SK-N-SH treated with all-trans-retinoic acid at 6 μM for 48 hours (cell line): ENCODE measurements around the gene MYLK4.

Experiments used
- ATAC-seq: fragments of 200-7000 bp; cut with Tn5 transposase; 3 replicates; pipeline ENCODE4 v1.9.1; 2020; ENCODE audit warnings: mild to moderate bottlenecking, moderate library complexity
- ARNTL ChIP-seq: fragments of 450-650 bp; formaldehyde crosslinking; IDR thresholded peaks from 2 replicates; pipeline ENCODE4 v1.5.0; 2020; ENCODE audit warnings: low read depth, mild to moderate bottlenecking, moderate library complexity, borderline replicate concordance
- BACH2 ChIP-seq: fragments of 250-450 bp; sonication (Bioruptor Pico); IDR thresholded peaks from 2 replicates; pipeline ENCODE4 v1.9.0; 2021; ENCODE audit warnings: mild to moderate bottlenecking, borderline replicate concordance
- CSDC2 ChIP-seq: fragments of 250-450 bp; sonication (Bioruptor Pico); IDR thresholded peaks from 2 replicates; pipeline ENCODE4 v1.5.0; 2020; ENCODE audit warnings: mild to moderate bottlenecking, moderate library complexity
- ESRRG ChIP-seq: fragments of 250-450 bp; sonication (Bioruptor Pico); IDR thresholded peaks from 2 replicates; pipeline ENCODE4 v1.6.1; 2021; ENCODE audit warnings: mild to moderate bottlenecking
- GLIS3 ChIP-seq: fragments of 250-450 bp; sonication (Bioruptor Pico); IDR thresholded peaks from 2 replicates; pipeline ENCODE4 v1.5.0; 2020; ENCODE audit warnings: mild to moderate bottlenecking, moderate library complexity
- ISL1 ChIP-seq: fragments of 250-450 bp; sonication (Bioruptor Pico); IDR thresholded peaks from 2 replicates; pipeline ENCODE4 v2.1.2; 2022; ENCODE audit warnings: mild to moderate bottlenecking, moderate library complexity
- OSR1 ChIP-seq: fragments of 250-450 bp; sonication (Bioruptor Pico); IDR thresholded peaks from 2 replicates; pipeline ENCODE4 v1.8.0; 2022; ENCODE audit warnings: moderate library complexity, mild to moderate bottlenecking, inconsistent platforms
- RARB ChIP-seq: fragments of 250-450 bp; sonication (Bioruptor Pico); IDR thresholded peaks from 2 replicates; pipeline ENCODE4 v1.8.0; 2021; ENCODE audit warnings: mild to moderate bottlenecking, moderate library complexity
- TCF4 ChIP-seq: fragments of 250-450 bp; sonication (Bioruptor Pico); IDR thresholded peaks from 2 replicates; pipeline ENCODE4 v1.8.0; 2021; ENCODE audit warnings: mild to moderate bottlenecking, moderate library complexity, borderline replicate concordance
- TOX ChIP-seq: fragments of 250-450 bp; sonication (Bioruptor Pico); IDR thresholded peaks from 2 replicates; pipeline ENCODE4 v1.8.0; 2021; ENCODE audit warnings: mild to moderate bottlenecking, moderate library complexity, borderline replicate concordance
- TSHZ2 ChIP-seq: fragments of 250-450 bp; sonication (Bioruptor Pico); IDR thresholded peaks from 2 replicates; pipeline ENCODE4 v1.5.0; 2020; ENCODE audit warnings: mild to moderate bottlenecking, moderate library complexity
- ZC3H10 ChIP-seq: fragments of 250-450 bp; sonication (Bioruptor Pico); IDR thresholded peaks from 2 replicates; pipeline ENCODE4 v1.5.1; 2021; ENCODE audit warnings: mild to moderate bottlenecking, moderate library complexity
- ZFP3 ChIP-seq: fragments of 250-450 bp; sonication (Bioruptor Pico); IDR thresholded peaks from 2 replicates; pipeline ENCODE4 v1.5.0; 2020; ENCODE audit warnings: mild to moderate bottlenecking, moderate library complexity
- ZFP30 ChIP-seq: fragments of 450-650 bp; formaldehyde crosslinking; IDR thresholded peaks from 2 replicates; pipeline ENCODE4 v1.5.0; 2022; ENCODE audit warnings: mild to moderate bottlenecking, moderate library complexity
- ZNF565 ChIP-seq: fragments of 450-650 bp; formaldehyde crosslinking; conservative IDR thresholded peaks from 2 replicates; pipeline ENCODE4 v1.5.0; 2020; ENCODE audit warnings: low read depth, mild to moderate bottlenecking, moderate library complexity
- ZNF70 ChIP-seq: fragments of 450-650 bp; formaldehyde crosslinking; IDR thresholded peaks from 2 replicates; pipeline ENCODE4 v1.5.0; 2020; ENCODE audit warnings: mild to moderate bottlenecking, moderate library complexity
- TF ChIP-seq, protein P1 (sequence below): fragments of 250-450 bp; sonication (Bioruptor Pico); IDR thresholded peaks from 2 replicates; pipeline ENCODE4 v1.5.1; 2020; ENCODE audit warnings: low read depth, mild to moderate bottlenecking, moderate library complexity

Gene MYLK4

DNA sequence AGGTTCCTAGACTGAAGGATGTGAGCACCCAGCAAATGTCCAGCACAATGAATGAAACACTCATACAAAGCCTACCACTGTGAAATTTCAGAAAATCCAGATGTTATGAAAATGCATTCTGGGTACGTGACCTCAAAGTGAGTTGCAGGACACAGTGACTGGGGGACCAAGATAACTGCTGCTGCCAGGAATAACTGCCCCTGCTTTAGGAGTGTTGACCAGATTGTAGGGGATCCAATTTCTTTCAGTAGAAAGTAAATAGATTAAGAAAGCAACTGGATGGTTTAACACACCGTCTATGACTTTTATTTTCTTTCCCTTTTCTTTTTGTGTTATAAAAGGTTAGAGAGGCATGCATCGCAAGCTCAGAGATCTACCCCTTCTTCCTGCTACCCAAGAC is 29.5 kb downstream of the MYLK4 start:
- no peak for TF ChIP-seq ISL1 (CRISPR knock-in tag)
- TF ChIP-seq GLIS3: no peak
- no peak for TF ChIP-seq ESRRG (CRISPR knock-in tag)
- no peak for TF ChIP-seq TSHZ2 (CRISPR knock-in tag)
- no peak for TF ChIP-seq ZNF565 (CRISPR knock-in tag)
- TF ChIP-seq, protein P1, sequence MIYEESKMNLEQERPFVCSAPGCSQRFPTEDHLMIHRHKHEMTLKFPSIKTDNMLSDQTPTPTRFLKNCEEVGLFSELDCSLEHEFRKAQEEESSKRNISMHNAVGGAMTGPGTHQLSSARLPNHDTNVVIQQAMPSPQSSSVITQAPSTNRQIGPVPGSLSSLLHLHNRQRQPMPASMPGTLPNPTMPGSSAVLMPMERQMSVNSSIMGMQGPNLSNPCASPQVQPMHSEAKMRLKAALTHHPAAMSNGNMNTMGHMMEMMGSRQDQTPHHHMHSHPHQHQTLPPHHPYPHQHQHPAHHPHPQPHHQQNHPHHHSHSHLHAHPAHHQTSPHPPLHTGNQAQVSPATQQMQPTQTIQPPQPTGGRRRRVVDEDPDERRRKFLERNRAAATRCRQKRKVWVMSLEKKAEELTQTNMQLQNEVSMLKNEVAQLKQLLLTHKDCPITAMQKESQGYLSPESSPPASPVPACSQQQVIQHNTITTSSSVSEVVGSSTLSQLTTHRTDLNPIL (CRISPR knock-in tag): no peak
- TF ChIP-seq TCF4 (CRISPR knock-in tag): no peak
- TF ChIP-seq ARNTL (CRISPR knock-in tag): no peak
- TF ChIP-seq ZFP3: no peak
- TF ChIP-seq OSR1 (CRISPR knock-in tag): no peak
- no peak for TF ChIP-seq ZC3H10 (CRISPR knock-in tag)
- ATAC-seq: no peak

DNA sequence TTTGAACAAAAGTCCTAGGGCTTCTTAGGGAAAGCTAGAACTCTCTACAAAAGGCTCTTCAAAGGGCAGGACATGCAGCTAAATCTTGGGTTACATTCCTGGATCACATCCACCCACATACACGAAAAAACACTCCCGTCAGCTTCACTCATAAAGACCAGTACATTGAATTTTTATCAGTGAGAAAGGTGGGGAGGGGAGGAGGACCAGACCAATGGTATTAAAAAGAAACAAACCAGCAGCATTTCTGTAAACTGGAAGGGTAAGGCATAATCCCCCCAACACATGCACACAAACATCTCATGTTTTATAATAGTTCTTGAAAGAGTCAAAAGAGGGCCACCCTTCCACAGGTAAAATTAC is 31.6 kb downstream of the MYLK4 start:
- no peak for TF ChIP-seq ARNTL (CRISPR knock-in tag)
- TF ChIP-seq BACH2 (CRISPR knock-in tag): no peak
- ATAC-seq: no peak

DNA sequence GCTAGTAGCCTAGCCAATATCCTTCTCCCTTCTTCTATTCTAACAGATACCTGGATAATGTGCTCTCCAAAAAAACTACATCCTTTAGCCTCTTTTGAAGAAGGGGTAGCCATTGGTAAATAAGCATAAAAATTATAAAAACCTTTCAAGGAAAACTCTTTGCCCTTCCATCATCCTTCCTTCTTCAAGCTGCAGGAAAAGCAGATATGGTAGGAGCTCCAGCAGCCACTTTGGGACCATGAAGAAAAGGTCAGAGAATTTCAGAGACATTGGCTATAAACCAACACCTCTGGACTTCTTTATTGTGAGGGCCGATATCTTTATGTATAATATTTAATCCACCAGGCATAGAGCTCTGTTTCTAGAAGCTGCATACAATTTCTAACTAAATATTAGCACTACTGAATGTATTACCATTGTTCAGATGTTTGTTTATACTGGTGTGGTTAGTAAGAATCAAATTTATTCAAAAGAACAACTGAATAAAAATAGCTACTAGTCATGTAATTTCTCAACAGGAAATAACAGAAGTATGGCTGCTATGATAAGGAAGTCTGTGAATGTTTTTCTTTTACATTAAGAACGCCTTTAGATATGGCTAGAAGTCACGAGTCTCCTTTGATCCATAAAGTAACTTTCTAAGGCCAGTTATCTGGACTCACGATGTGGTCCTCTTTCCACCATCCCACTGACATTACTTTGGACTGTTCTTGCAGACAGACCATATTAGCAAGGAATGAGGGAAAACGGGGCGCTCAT is 32.2 kb downstream of the MYLK4 start:
- TF ChIP-seq ZFP30 (CRISPR knock-in tag) (no peak), TOX (CRISPR knock-in tag) (no peak), ZNF565 (CRISPR knock-in tag) (no peak), CSDC2 (CRISPR knock-in tag) (no peak), ZC3H10 (CRISPR knock-in tag) (no peak), ISL1 (CRISPR knock-in tag) (no peak), TSHZ2 (CRISPR knock-in tag) (no peak)
- TF ChIP-seq, protein P1 (CRISPR knock-in tag): no peak
- no peak for ATAC-seq

DNA sequence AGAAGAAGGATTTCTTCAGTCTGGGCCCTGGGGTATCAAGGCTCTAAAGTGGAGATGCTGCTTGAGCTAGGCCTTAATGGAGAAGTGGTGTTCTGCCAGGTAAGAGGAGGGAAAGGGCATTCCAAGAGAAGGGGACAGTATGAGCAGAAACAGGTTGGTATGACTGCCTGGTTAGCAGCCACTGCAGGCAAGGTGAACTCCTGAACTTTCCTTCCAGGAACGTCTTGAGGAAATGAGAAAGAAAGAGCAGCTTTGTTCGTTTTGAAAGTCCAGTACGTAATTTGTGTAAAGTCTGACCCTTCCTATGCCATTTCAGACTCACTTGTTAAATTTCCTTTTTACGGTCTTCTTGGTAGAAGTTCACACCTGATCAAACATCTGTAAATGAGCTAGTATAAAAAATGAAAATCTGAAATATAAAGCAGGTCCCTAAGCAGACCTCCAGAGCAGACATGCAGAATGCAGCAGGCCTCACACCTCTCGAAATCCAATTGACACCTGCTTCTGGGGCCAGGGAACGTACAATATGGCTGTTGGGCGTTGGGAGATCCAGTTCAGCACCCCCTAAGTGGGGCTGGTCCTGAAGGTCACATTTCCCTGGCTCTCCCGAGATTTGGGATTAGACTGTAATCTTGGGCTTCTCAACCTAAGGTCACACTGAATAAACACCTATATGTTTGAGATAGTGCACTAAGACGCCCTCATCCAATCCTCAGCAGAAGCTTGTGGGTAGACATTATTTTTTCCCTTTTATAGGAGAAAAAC is 33.6 kb downstream of the MYLK4 start:
- TF ChIP-seq, protein P1 (CRISPR knock-in tag): no peak
- no peak for TF ChIP-seq BACH2 (CRISPR knock-in tag)
- TF ChIP-seq ZNF70 (CRISPR knock-in tag): no peak
- TF ChIP-seq RARB (CRISPR knock-in tag): no peak
- TF ChIP-seq GLIS3: no peak
- ATAC-seq: no peak
